ENCODE measurements around the gene SCARF2.
"Not testable (repeated sequence)": the region's sequence is repeated elsewhere in the genome, so short reads cannot be mapped to it uniquely, and the experiment has no call there.

SCARF2 gene

GRCh38 chr22:20406686-20407408 is 30.8 kb downstream of the SCARF2 start:
- DNase-seq = no peak

GRCh38 chr22:20405931-20406685 is 31.5 kb downstream of the SCARF2 start:
- no peak for DNase-seq

GRCh38 chr22:20405291-20405930 is 32.2 kb downstream of the SCARF2 start:
- no peak for DNase-seq

- no peak for DNase-seq
Measured at GRCh38 chr22:20404881-20405280, 32.7 kb downstream of the SCARF2 start.

DNA sequence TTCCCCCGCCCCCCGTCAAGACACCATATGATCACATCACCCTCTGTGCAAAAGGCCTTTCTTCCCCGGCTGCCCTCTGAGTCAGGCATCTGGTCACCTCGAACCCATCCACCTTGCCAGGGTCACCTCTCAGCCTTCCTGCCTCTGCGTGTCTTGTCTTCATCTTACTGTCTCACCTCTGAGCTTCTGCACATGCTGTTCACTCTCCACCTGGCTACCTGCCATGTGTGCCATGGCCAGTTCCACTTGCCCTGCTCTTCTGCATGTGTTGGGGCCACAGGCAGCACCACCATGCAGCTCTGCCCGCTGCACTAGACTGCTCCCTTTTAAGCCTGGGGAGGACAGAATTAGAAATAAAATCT is 33.9 kb downstream of the SCARF2 start:
- no peak for DNase-seq

- no peak for DNase-seq
Measured at GRCh38 chr22:20402960-20403778, 34.5 kb downstream of the SCARF2 start.

DNA sequence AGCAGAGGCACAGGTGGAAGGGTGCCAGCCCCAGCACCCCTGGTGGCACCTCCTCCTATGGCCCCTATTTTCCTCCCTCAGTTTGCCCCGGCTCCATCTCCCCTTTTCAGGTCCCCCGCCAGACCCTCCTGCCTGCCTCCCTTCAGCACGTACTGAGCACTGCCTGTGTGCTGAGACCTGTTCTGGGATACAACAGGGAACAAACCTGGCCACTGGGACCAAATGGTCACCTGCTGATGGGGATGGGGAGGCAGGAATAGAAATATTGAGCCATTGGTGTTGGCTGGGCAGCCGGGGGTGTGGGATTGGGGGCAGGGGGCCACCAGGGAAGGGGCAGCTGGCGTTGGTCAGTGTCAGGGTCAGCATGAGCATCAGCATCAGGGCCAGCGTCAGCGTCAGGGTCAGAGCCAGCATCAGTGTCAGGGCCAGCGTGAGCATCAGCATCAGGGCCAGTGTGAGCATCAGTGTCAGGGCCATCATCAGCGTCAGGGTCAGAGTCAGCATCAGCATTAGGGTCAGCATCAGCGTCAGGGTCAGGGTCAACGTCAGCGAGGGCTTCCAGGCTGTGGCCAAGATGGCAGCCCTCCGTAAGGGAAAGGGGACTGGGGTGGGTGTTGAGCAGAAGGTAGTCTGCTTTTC is 36.1 kb downstream of the SCARF2 start:
- no peak for DNase-seq

DNA sequence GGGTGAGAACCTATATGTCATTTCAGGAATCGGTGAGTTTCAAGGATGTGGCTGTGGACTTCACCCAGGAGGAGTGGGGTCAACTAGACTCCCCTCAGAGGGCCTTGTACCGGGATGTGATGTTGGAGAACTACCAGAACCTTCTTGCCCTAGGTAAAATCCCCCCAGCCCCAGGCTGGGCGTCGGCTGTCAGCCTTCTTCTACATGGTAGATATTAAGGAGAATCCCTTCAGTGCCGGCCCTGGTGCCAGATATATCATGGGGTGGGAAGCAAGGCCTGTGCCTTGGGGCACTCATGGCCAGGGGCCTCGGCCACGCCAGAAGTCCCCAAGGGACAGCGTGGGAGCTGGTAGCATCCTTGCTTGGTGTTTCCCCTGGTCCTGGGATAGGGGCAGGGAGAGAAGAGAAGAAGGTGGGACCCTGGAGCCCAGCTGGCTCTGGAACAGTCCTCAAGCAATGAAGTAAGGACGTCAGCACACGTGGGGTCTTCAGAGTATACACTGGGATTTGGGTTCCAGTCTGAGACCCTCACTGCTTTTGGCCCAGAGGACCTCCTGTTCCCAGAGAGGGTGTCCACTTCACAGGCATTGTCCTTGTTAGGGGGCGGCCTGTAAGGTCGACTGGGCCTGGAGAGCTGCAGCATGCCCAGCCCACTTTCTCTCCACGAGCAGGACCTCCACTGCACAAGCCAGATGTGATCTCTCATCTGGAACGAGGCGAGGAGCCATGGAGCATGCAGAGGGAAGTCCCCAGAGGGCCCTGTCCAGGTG is 36.8 kb downstream of the SCARF2 start:
- DNase-seq = no peak

DNA sequence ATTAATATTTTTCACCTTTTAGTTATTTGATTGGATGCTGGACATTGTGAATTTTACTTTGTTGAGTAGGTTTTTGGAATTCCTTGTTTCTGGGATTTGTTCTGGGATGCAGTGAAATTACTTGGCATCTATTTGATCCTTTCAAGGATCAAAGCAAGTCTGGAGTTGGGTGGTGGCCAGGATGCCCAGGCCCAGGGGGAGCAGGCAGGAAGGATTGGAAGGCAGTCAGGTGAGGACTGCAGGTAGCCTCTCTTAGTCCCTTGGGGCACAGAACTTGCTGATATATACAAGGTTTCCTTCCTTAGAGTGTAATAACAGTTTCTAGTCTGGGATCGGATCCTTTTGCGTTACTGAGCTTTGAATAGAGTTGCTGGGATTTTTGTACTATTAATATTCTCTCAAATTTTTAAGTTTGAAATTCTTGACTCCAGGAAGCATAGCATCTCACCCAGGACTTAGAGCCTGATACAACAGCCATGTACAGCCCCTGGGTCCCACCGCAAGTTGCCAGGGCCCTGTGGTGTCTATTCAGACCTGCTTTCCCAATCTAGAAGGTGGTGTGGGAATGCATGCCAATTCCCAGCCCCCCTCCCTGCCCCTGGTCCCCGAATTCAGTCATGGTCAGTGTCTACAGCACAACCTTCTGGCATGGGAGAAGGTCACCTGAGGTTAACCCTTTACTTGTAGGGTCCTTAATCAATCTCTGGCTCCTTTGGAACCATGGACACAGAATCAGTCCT is 37.6 kb downstream of the SCARF2 start:
- DNase-seq = no peak

- DNase-seq = no peak
Measured at GRCh38 chr22:20398420-20398819, 39.2 kb downstream of the SCARF2 start.

GRCh38 chr22:20397498-20397897 is 40.1 kb downstream of the SCARF2 start:
- DNase-seq = no peak

DNA sequence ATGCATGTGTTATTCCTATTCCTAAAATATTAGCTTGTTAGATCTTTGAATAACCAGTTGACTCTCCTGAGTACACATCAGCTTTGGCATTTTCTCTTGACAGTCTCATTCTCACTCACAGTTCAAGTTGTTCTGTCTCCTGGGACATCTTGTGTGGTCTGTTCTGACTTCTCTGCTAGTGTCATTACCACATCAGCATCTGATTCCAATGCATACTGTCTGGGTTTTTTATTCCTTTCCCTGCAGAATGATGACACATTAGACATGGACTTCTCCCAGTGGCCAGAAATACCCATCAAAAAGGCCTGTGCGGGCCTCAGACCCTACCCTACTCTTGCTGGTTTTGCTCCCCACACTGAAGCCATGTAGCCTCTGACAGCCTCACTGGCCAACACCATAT is 41.0 kb downstream of the SCARF2 start:
- no peak for DNase-seq

GRCh38 chr22:20395907-20396287 is 41.7 kb downstream of the SCARF2 start:
- DNase-seq = no peak

GRCh38 chr22:20395181-20395906 is 42.3 kb downstream of the SCARF2 start:
- DNase-seq = no peak

GRCh38 chr22:20393705-20394476 is 43.7 kb downstream of the SCARF2 start, which contains the start of gene ZNF74:
TSS of gene ZNF74 (plus strand) at chr22:20394151. CDS start at chr22:20394629, 478 bp downstream.
- DNase-seq = no peak

- DNase-seq = no peak
Measured at GRCh38 chr22:20392983-20393704, 44.5 kb downstream of the SCARF2 start.

DNA sequence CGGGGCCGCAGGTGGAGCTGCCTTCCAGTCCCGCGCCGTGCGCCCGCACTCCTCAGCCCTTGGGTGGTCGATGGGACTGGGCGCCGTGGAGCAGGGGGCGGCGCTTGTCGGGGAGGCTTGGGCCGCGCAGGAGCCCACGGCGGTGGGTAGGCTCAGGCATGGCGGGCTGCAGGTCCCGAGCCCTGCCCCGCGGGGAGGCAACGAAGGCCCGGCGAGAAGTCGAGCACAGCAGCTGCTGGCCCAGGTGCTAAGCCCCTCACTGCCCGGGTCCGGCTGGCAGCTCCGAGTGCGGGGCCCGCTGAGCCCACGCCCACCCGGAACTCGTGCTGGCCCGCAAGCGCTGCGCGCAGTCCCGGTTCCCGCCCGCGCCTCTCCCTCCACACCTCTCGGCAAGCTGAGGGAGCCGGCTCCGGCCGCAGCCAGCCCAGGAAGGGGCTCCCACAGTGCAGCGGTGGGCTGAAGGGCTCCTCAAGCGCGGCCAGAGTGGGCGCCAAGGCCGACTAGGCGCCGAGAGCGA is 45.2 kb downstream of the SCARF2 start:
- not testable (repeated sequence) for DNase-seq

DNA sequence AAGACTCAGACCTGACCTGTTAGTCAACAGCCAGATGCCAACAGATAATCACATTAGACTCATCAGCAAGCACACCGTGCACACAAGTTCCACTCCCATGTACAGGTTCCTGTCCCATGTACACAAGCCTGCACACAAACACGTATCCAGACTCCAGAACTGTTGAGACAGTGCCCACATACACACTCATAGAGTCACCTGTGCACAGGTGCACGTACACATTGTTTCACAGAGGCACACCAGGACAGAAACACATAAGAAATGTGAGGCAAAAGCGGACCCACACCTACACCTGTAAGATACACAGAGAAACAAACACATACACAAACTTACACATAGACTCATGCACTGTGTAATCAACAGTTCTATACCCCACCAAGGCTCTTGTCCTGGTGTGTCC is 46.4 kb downstream of the SCARF2 start:
- DNase-seq = no peak
